Endodermal cell (in vitro differentiated cells): ENCODE data around the gene ABLIM2. TPM values are rescaled to one million over a fixed set of nuclear protein-coding genes. Genes with fewer than 3 reads are reported as not detected.

Experiments used
- DNase-seq: peaks from one replicate; pipeline ENCODE4 v3.0.0-alpha.2; 2017
- H3K27ac ChIP-seq: 2 replicates; pipeline ENCODE4 v1.5.1; 2013; ENCODE audit warnings: mild to moderate bottlenecking, low read depth, low read length, moderate library complexity
- H3K27me3 ChIP-seq: 2 replicates; pipeline ENCODE4 v1.6.1; 2013; ENCODE audit warnings: mild to moderate bottlenecking, low read length, moderate library complexity; ENCODE audit not compliant: insufficient read depth, control insufficient read depth, poor library complexity, severe bottlenecking
- H3K36me3 ChIP-seq: 2 replicates; pipeline ENCODE4 v1.7.0; 2013; ENCODE audit warnings: mild to moderate bottlenecking, low read length, moderate library complexity; ENCODE audit not compliant: control insufficient read depth, insufficient read depth
- H3K4me1 ChIP-seq: one replicate; pipeline ENCODE4 v1.7.0; 2013; ENCODE audit warnings: low read length; ENCODE audit not compliant: control insufficient read depth, insufficient read depth
- H3K4me3 ChIP-seq: 2 replicates; pipeline ENCODE4 v1.5.1; 2013; ENCODE audit warnings: mild to moderate bottlenecking, low read length, moderate library complexity
- H3K9ac ChIP-seq: 2 replicates; pipeline ENCODE4 v1.6.1; 2013; ENCODE audit warnings: mild to moderate bottlenecking, low read length, moderate library complexity; ENCODE audit not compliant: poor library complexity, severe bottlenecking; ENCODE audit errors: extremely low read depth
- H3K9me3 ChIP-seq: 2 replicates; pipeline ENCODE4 v1.6.1; 2013; ENCODE audit warnings: mild to moderate bottlenecking, low read length, moderate library complexity; ENCODE audit not compliant: control insufficient read depth
- H3K27ac Mint-ChIP-seq: 2 replicates; pipeline ENCODE4 v1.8.0; 2020; ENCODE audit warnings: mixed read lengths
- H3K27me3 Mint-ChIP-seq: 2 replicates; pipeline ENCODE4 v1.8.0; 2021; ENCODE audit warnings: mild to moderate bottlenecking, mixed read lengths; ENCODE audit not compliant: insufficient read depth
- H3K36me3 Mint-ChIP-seq: 2 replicates; pipeline ENCODE4 v1.8.0; 2020; ENCODE audit warnings: low read depth, mixed read lengths
- H3K4me1 Mint-ChIP-seq: 2 replicates; pipeline ENCODE4 v1.8.0; 2020; ENCODE audit warnings: mixed read lengths
- H3K4me3 Mint-ChIP-seq: 2 replicates; pipeline ENCODE4 v1.8.0; 2020; ENCODE audit warnings: mild to moderate bottlenecking, moderate library complexity, mixed read lengths
- H3K9me3 Mint-ChIP-seq: 2 replicates; pipeline ENCODE4 v1.8.0; 2020; ENCODE audit warnings: mild to moderate bottlenecking, mixed read lengths
- WGBS, 2 experiments: methylation state at CpG; one replicate each; pipeline versions ENCODE4 v1.1.5 to v1.1.7; 2013; ENCODE audit warnings: missing lambda C conversion rate in 2 of 2, mixed read lengths in 1 of 2; ENCODE audit not compliant: insufficient coverage in 1 of 2, insufficient read length in 1 of 2; 5-methylcytosine and 5-hydroxymethylcytosine counted together
- total RNA-seq, 2 donors: library from RNA; stranded (reverse); fragmentation: NEBNext Ultra II Directional in 1 of 2; extraction: Animal tissue kit (Norgen Biotek cat#: 25700) in 1 of 2; gene quantifications; 2 replicates in 1 of 2; 3 replicates in 1 of 2; pipeline ENCODE4 v1.2.1, GENCODE V29; 2021
- TF ChIP-seq, protein P1 (sequence below): fragments of 200-600 bp; sonication (generic); conservative IDR thresholded peaks from 2 replicates; pipeline ENCODE4 v1.5.0; 2021; ENCODE audit warnings: antibody characterized with exemption, mild to moderate bottlenecking

Gene ABLIM2
- total RNA-seq, 2 donors from 2014 or later: 0.35 to 1.6 TPM

DNA sequence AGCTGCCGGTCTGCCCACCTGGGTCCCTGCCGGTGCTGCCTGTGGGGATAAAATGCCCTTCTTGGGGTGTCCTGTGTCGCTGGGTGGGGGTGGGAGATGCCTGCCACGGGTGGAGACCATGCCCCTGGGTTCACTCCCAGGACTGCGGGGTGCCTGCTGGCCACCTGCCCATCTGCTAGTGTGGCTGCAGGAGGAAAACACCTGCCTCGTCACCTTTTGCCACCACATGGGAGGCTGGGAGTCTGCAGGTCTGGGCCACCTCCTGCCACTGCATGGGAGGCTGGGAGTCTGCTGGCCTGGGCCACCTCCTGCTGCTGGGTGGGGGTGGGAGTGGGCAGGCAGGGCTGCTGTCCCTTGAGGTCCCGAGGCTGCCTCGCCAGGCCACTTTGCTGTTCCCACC lies 160.2 kb downstream of the ABLIM2 start:
- Mint-ChIP-seq H3K4me3 (no peak overlapping the region), H3K36me3 (no peaks in the 10 kb centered on the region), H3K27me3 (no peaks in the 10 kb centered on the region), H3K27ac (no peak overlapping the region), H3K9me3 (no peaks in the 10 kb centered on the region), H3K4me1 (no peaks in the 10 kb centered on the region)
- H3K4me3 ChIP-seq: no peak overlapping the region
- no peaks in the 10 kb centered on the region for H3K9me3 ChIP-seq
- no peak overlapping the region for H3K9ac ChIP-seq
- no peak overlapping the region for H3K27ac ChIP-seq
- TF ChIP-seq, protein P1, sequence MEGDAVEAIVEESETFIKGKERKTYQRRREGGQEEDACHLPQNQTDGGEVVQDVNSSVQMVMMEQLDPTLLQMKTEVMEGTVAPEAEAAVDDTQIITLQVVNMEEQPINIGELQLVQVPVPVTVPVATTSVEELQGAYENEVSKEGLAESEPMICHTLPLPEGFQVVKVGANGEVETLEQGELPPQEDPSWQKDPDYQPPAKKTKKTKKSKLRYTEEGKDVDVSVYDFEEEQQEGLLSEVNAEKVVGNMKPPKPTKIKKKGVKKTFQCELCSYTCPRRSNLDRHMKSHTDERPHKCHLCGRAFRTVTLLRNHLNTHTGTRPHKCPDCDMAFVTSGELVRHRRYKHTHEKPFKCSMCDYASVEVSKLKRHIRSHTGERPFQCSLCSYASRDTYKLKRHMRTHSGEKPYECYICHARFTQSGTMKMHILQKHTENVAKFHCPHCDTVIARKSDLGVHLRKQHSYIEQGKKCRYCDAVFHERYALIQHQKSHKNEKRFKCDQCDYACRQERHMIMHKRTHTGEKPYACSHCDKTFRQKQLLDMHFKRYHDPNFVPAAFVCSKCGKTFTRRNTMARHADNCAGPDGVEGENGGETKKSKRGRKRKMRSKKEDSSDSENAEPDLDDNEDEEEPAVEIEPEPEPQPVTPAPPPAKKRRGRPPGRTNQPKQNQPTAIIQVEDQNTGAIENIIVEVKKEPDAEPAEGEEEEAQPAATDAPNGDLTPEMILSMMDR: no peak
- H3K4me1 ChIP-seq: no peaks in the 10 kb centered on the region
- DNase-seq: no peak
- H3K27me3 ChIP-seq: no peaks in the 10 kb centered on the region
- WGBS, 2 experiments: 92 to 100% methylated on average over 4 to 8 of the region's 8 CpGs
- no peaks in the 10 kb centered on the region for H3K36me3 ChIP-seq

DNA sequence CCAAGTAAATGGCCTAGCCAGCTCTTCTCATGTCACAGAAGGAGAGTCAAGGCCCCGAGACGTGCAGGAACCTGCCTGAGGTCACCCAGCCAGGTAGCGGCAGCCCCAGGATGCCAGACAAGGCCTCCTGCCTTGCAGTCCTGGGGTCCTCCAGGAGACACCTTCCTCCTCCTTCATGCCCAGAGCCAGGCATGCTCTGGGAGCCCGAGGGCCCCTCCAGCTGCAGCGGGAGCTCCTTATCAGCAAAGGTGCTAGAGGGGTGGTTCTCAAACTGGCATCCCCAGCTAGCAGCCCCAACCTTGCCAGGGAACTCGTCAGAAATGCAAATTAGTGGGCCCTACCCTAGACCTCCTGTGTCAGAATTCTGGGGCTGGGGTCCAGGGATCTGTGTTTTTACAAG lies 162.7 kb downstream of the ABLIM2 start:
- no peak overlapping the region for H3K4me3 Mint-ChIP-seq

DNA sequence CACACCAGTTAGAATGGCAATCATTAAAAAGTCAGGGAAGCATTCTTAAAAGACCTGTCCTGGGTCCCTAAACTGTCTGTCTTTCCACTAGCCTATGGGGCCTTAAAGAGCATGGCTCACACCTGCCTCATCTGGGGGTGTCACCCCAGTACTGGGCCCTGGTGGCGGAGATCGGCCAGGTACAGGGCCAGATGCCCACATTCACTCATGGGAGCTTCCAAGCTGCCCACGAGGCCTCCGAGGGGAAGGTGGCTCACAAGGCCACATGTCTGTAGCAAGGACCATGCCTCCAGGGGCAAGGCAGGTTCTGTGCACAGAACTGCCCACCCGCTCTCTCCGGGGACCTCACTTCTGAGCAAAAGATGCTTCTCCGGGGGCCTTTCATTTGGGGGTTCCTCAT lies 163.5 kb downstream of the ABLIM2 start:
- no peaks in the 10 kb centered on the region for H3K4me1 Mint-ChIP-seq
- no peaks in the 10 kb centered on the region for H3K27me3 Mint-ChIP-seq
- H3K27me3 ChIP-seq: no peaks in the 10 kb centered on the region
- H3K36me3 Mint-ChIP-seq: no peaks in the 10 kb centered on the region
- no peaks in the 10 kb centered on the region for H3K36me3 ChIP-seq
- TF ChIP-seq, protein P1: no peak
- DNase-seq: no peak
- H3K27ac Mint-ChIP-seq: no peak overlapping the region
- no peaks in the 10 kb centered on the region for H3K9me3 Mint-ChIP-seq
- 92 to 98% methylated on average over 7 of the region's 7 CpGs for WGBS, 2 experiments
- no peak overlapping the region for H3K4me3 ChIP-seq
- H3K4me1 ChIP-seq: no peaks in the 10 kb centered on the region
- H3K27ac ChIP-seq: no peak overlapping the region
- no peak overlapping the region for H3K9ac ChIP-seq
- no peaks in the 10 kb centered on the region for H3K9me3 ChIP-seq
- no peak overlapping the region for H3K4me3 Mint-ChIP-seq

More for the DNA sequence above, 162.7 kb downstream of the ABLIM2 start:
- Histone ChIP-seq H3K9ac (no peak overlapping the region), H3K9me3 (no peaks in the 10 kb centered on the region), H3K27me3 (no peaks in the 10 kb centered on the region), H3K4me3 (no peak overlapping the region), H3K36me3 (no peaks in the 10 kb centered on the region), H3K4me1 (no peaks in the 10 kb centered on the region), H3K27ac (no peak overlapping the region)
- no peak overlapping the region for H3K27ac Mint-ChIP-seq
- no peak for DNase-seq
- no peaks in the 10 kb centered on the region for H3K9me3 Mint-ChIP-seq
- no peaks in the 10 kb centered on the region for H3K36me3 Mint-ChIP-seq
- H3K27me3 Mint-ChIP-seq: no peaks in the 10 kb centered on the region
- H3K4me1 Mint-ChIP-seq: no peaks in the 10 kb centered on the region
- 94 to 95% methylated on average over 2 to 6 of the region's 6 CpGs for WGBS, 2 experiments
- TF ChIP-seq, protein P1: no peak
